Natural killer cell (primary cell): ENCODE results near the gene EPS8L2. TPM values are rescaled to one million over a fixed set of nuclear protein-coding genes. Genes with fewer than 3 reads are reported as not detected.

Experiments
- ATAC-seq, 3 donors: fragments of 150-1000 bp in 2 of 3; fragments of 200-7000 bp in 1 of 3; cut with Tn5 transposase; 1 replicate in 1 of 3; 2 replicates in 2 of 3; pipeline ENCODE4 v1.10.0; 2021; ENCODE audit warnings: mild to moderate bottlenecking in 2 of 3, moderate library complexity in 2 of 3
- DNase-seq, 2 donors: peaks; one replicate each; pipeline versions ENCODE4 v3.0.0 to v3.0.0-alpha.2; 2013 to 2021; ENCODE audit warnings: mixed read lengths in 1 of 2
- H3K27ac ChIP-seq: one replicate; pipeline ENCODE4 v1.5.1; 2013; ENCODE audit warnings: mild to moderate bottlenecking, low read length
- H3K27me3 ChIP-seq: one replicate; pipeline ENCODE4 v1.6.1; 2013; ENCODE audit warnings: low read length; ENCODE audit not compliant: control insufficient read depth, insufficient read depth
- H3K36me3 ChIP-seq: one replicate; pipeline ENCODE4 v1.6.1; 2013; ENCODE audit warnings: low read length; ENCODE audit not compliant: control insufficient read depth, insufficient read depth
- H3K4me1 ChIP-seq: one replicate; pipeline ENCODE4 v1.6.1; 2013; ENCODE audit warnings: low read length; ENCODE audit not compliant: control insufficient read depth, insufficient read depth
- H3K4me3 ChIP-seq: one replicate; pipeline ENCODE4 v1.5.1; 2013; ENCODE audit warnings: low read length
- H3K9me3 ChIP-seq: one replicate; pipeline ENCODE4 v1.6.1; 2013; ENCODE audit warnings: low read length; ENCODE audit not compliant: control insufficient read depth, insufficient read depth
- H3K27ac Mint-ChIP-seq, 2 donors: one replicate each; pipeline ENCODE4 v1.8.0; 2022; ENCODE audit warnings: mild to moderate bottlenecking in 2 of 2, mixed read lengths in 2 of 2, moderate library complexity in 1 of 2
- H3K27me3 Mint-ChIP-seq, 2 donors: one replicate each; pipeline ENCODE4 v1.8.0; 2022; ENCODE audit warnings: low read depth in 2 of 2, mixed read lengths in 2 of 2
- H3K36me3 Mint-ChIP-seq: one replicate; pipeline ENCODE4 v1.8.0; 2022; ENCODE audit warnings: mixed read lengths
- H3K4me1 Mint-ChIP-seq, 2 donors: one replicate each; pipeline ENCODE4 v1.8.0; 2022; ENCODE audit warnings: mixed read lengths in 2 of 2
- H3K4me3 Mint-ChIP-seq: one replicate; pipeline ENCODE4 v1.8.0; 2022; ENCODE audit warnings: mild to moderate bottlenecking, moderate library complexity, mixed read lengths
- H3K9me3 Mint-ChIP-seq, 2 donors: one replicate each; pipeline ENCODE4 v1.8.0; 2022; ENCODE audit warnings: mixed read lengths in 2 of 2
- CTCF ChIP-seq: fragments of 200-600 bp; IDR thresholded peaks from one replicate; pipeline ENCODE4 v1.8.0; 2022; ENCODE audit warnings: antibody characterized with exemption
- WGBS: methylation state at CpG from one replicate; pipeline ENCODE4 v1.1.7; 2013; ENCODE audit warnings: missing lambda C conversion rate; ENCODE audit not compliant: insufficient coverage; 5-methylcytosine and 5-hydroxymethylcytosine counted together
- intact Hi-C: fragments of 100-400 bp; cut with micrococcal nuclease; formaldehyde crosslinking; loops from one replicate; pipeline ENCODE4 v1.14.2; 2022
- total RNA-seq, 4 donors: library from RNA; stranded (reverse); fragments of 120-200 nt in 1 of 4; gene quantifications; one replicate each; pipeline versions ENCODE4 v1.2.3 to v1.2.4, GENCODE V29; 2013 to 2022

Gene EPS8L2
- total RNA-seq, 3 donors from 2014 or later (not counting 1 experiment from before 2014, with no cell fraction given) = 6.9 to 10.9 (median 9.3) TPM

- H3K4me3 ChIP-seq = no peak overlapping the region
- TF ChIP-seq CTCF = no peak
- intact Hi-C loops = no loop called here
- Mint-ChIP-seq H3K27ac (no peak overlapping the region), H3K27me3 (no peaks in the 10 kb centered on the region), H3K36me3 (no peaks in the 10 kb centered on the region), H3K9me3 (no peaks in the 10 kb centered on the region), H3K4me3 (no peak overlapping the region), H3K4me1 (peaks cover 0 to 6% of the 10 kb centered on the region in 2 donors)
- DNase-seq (no peak), ATAC-seq (no peak)
- no peaks in the 10 kb centered on the region for H3K4me1 ChIP-seq
- WGBS = 97% methylated on average over 19 of the region's 19 CpGs
- H3K27me3 ChIP-seq = no peaks in the 10 kb centered on the region
- peaks cover 14% of the 10 kb centered on the region for H3K36me3 ChIP-seq
- no peaks in the 10 kb centered on the region for H3K9me3 ChIP-seq
- no peak overlapping the region for H3K27ac ChIP-seq
These were observed 45.2 kb upstream of the EPS8L2 start for GRCh38 chr11:660681-661444.

GRCh38 chr11:662689-663274 lies 43.2 kb upstream of the EPS8L2 start:
- TF ChIP-seq CTCF = peak; percentile 65
- no peak overlapping the region for H3K4me3 Mint-ChIP-seq
- H3K36me3 Mint-ChIP-seq = no peaks in the 10 kb centered on the region
- ATAC-seq = peak; percentile 60 to 73 (median 64)
- Histone ChIP-seq H3K4me3 (no peak overlapping the region), H3K27ac (no peak overlapping the region), H3K36me3 (peaks cover 12% of the 10 kb centered on the region), H3K9me3 (no peaks in the 10 kb centered on the region), H3K27me3 (no peaks in the 10 kb centered on the region), H3K4me1 (no peaks in the 10 kb centered on the region)
- intact Hi-C loops = no loop called here
- 74% methylated on average over 15 of the region's 15 CpGs for WGBS
- peaks cover 0 to 6% of the 10 kb centered on the region in 2 donors for H3K4me1 Mint-ChIP-seq
- H3K27ac Mint-ChIP-seq = no peak overlapping the region
- peak; percentile 38 to 62 for DNase-seq
- no peaks in the 10 kb centered on the region for H3K27me3 Mint-ChIP-seq
- H3K9me3 Mint-ChIP-seq = no peaks in the 10 kb centered on the region

GRCh38 chr11:665062-665703 lies 40.8 kb upstream of the EPS8L2 start:
- Mint-ChIP-seq H3K36me3 (no peaks in the 10 kb centered on the region), H3K27ac (no peak overlapping the region), H3K4me3 (no peak overlapping the region), H3K27me3 (no peaks in the 10 kb centered on the region), H3K4me1 (peaks cover 0 to 6% of the 10 kb centered on the region in 2 donors), H3K9me3 (no peaks in the 10 kb centered on the region)
- H3K9me3 ChIP-seq = no peaks in the 10 kb centered on the region
- no peaks in the 10 kb centered on the region for H3K27me3 ChIP-seq
- 96% methylated on average over 15 of the region's 15 CpGs for WGBS
- TF ChIP-seq CTCF = no peak
- peaks cover 3% of the 10 kb centered on the region for H3K36me3 ChIP-seq
- no peak overlapping the region for H3K4me3 ChIP-seq
- H3K27ac ChIP-seq = no peak overlapping the region
- ATAC-seq = no peak
- intact Hi-C loops = no loop called here
- H3K4me1 ChIP-seq = no peaks in the 10 kb centered on the region
- no peak for DNase-seq
